ENCODE measurements around the gene AKAP8L.
"Not testable (repeated sequence)": the region's sequence is repeated elsewhere in the genome, so short reads cannot be mapped to it uniquely, and the experiment has no call there.

AKAP8L gene

GRCh38 chr19:15403151-15403531, 15.6 kb downstream of the AKAP8L start:
- no peak for ATAC-seq (replicated peaks)
- peaks cover 22 to 25% of the 10 kb centered on the region in 2 donors for H3K4me1 Mint-ChIP-seq (ENCODE audit: low read depth in 2 of 2)
- H3K36me3 Mint-ChIP-seq (ENCODE audit: insufficient read depth), result peaks cover 52% of the 10 kb centered on the region
- no peak overlapping the region for H3K4me3 Mint-ChIP-seq
- DNase-seq, result no peak
- peak overlapping the region in 1 of 2 donors; percentile 59 for H3K27ac Mint-ChIP-seq
- no peaks in the 10 kb centered on the region for H3K27me3 Mint-ChIP-seq
- H3K9me3 Mint-ChIP-seq, result no peaks in the 10 kb centered on the region

GRCh38 chr19:15402411-15403150, 16.2 kb downstream of the AKAP8L start:
- Mint-ChIP-seq H3K9me3 (no peaks in the 10 kb centered on the region), H3K27me3 (no peaks in the 10 kb centered on the region), H3K36me3 (ENCODE audit: insufficient read depth) (peaks cover 52% of the 10 kb centered on the region), H3K27ac (no peak overlapping the region), H3K4me3 (no peak overlapping the region), H3K4me1 (ENCODE audit: low read depth in 2 of 2) (peaks cover 22 to 25% of the 10 kb centered on the region in 2 donors)
- ATAC-seq (replicated peaks), result no peak
- DNase-seq, result no peak

- H3K27ac Mint-ChIP-seq, result peak overlapping the region in 1 of 2 donors; percentile 66
Measured at GRCh38 chr19:15401397-15401710, 17.4 kb downstream of the AKAP8L start.

GRCh38 chr19:15400521-15401396, 18.0 kb downstream of the AKAP8L start:
- DNase-seq (no peak), ATAC-seq (replicated peaks) (no peak)
- Mint-ChIP-seq H3K9me3 (no peaks in the 10 kb centered on the region), H3K36me3 (ENCODE audit: insufficient read depth) (peaks cover 62% of the 10 kb centered on the region), H3K4me3 (no peak overlapping the region), H3K4me1 (ENCODE audit: low read depth in 2 of 2) (peaks cover 19 to 29% of the 10 kb centered on the region in 2 donors), H3K27ac (peak overlapping the region; percentile 49 to 66), H3K27me3 (no peaks in the 10 kb centered on the region)

More at GRCh38 chr19:15401397-15401710, 17.4 kb downstream of the AKAP8L start:
- ATAC-seq (replicated peaks) (no peak), DNase-seq (no peak)
- no peaks in the 10 kb centered on the region for H3K27me3 Mint-ChIP-seq
- H3K9me3 Mint-ChIP-seq, result no peaks in the 10 kb centered on the region
- H3K4me3 Mint-ChIP-seq, result no peak overlapping the region
- peaks cover 23 to 29% of the 10 kb centered on the region in 2 donors for H3K4me1 Mint-ChIP-seq (ENCODE audit: low read depth in 2 of 2)
- peaks cover 60% of the 10 kb centered on the region for H3K36me3 Mint-ChIP-seq (ENCODE audit: insufficient read depth)

GRCh38 chr19:15399635-15400034, 19.2 kb downstream of the AKAP8L start:
- H3K27ac Mint-ChIP-seq, result no peak overlapping the region
- ATAC-seq (replicated peaks), result no peak
- peaks cover 61% of the 10 kb centered on the region for H3K36me3 Mint-ChIP-seq (ENCODE audit: insufficient read depth)

DNA sequence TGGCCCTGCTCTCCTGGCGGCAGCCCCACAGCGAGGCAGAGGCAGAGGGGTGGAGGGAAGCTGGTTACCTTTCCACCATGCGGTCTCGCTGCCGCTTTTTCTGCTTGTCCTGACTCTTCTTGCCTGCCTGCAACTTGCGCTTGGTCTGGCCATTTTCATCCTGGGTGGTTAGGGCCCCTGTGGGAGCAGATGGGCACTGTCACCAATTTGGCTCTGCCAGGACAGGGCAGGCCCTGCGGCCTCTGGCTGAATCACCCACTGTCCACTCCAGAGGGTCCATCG, 19.6 kb downstream of the AKAP8L start:
- DNase-seq (no peak), ATAC-seq (replicated peaks) (no peak)
- Mint-ChIP-seq H3K36me3 (ENCODE audit: insufficient read depth) (peaks cover 63% of the 10 kb centered on the region), H3K4me1 (ENCODE audit: low read depth in 2 of 2) (peaks cover 9 to 19% of the 10 kb centered on the region in 2 donors), H3K9me3 (no peaks in the 10 kb centered on the region), H3K27me3 (no peaks in the 10 kb centered on the region), H3K27ac (no peak overlapping the region), H3K4me3 (no peak overlapping the region)

More at GRCh38 chr19:15399635-15400034, 19.2 kb downstream of the AKAP8L start:
- H3K4me1 Mint-ChIP-seq (ENCODE audit: low read depth in 2 of 2), result peaks cover 14 to 22% of the 10 kb centered on the region in 2 donors
- H3K9me3 Mint-ChIP-seq, result no peaks in the 10 kb centered on the region
- H3K4me3 Mint-ChIP-seq, result no peak overlapping the region
- H3K27me3 Mint-ChIP-seq, result no peaks in the 10 kb centered on the region
- no peak for DNase-seq

GRCh38 chr19:15398501-15399233, 20.1 kb downstream of the AKAP8L start:
- Mint-ChIP-seq H3K36me3 (ENCODE audit: insufficient read depth) (peaks cover 66% of the 10 kb centered on the region), H3K4me1 (ENCODE audit: low read depth in 2 of 2) (peaks cover 8 to 19% of the 10 kb centered on the region in 2 donors), H3K27me3 (no peaks in the 10 kb centered on the region), H3K9me3 (no peaks in the 10 kb centered on the region), H3K4me3 (no peak overlapping the region), H3K27ac (no peak overlapping the region)
- no peak for ATAC-seq (replicated peaks)
- DNase-seq, result no peak

- Mint-ChIP-seq H3K4me1 (ENCODE audit: low read depth in 2 of 2) (peaks cover 3 to 16% of the 10 kb centered on the region in 2 donors), H3K4me3 (no peak overlapping the region), H3K36me3 (ENCODE audit: insufficient read depth) (peaks cover 73% of the 10 kb centered on the region), H3K27me3 (no peaks in the 10 kb centered on the region), H3K9me3 (no peaks in the 10 kb centered on the region), H3K27ac (peak overlapping the region in 1 of 2 donors; percentile 87)
- ATAC-seq (replicated peaks) (no peak), DNase-seq (no peak)
Measured at GRCh38 chr19:15397782-15398181, 21.0 kb downstream of the AKAP8L start.

GRCh38 chr19:15397236-15397635, 21.6 kb downstream of the AKAP8L start:
- ATAC-seq (replicated peaks), result no peak
- Mint-ChIP-seq H3K4me1 (ENCODE audit: low read depth in 2 of 2) (peaks cover 0 to 16% of the 10 kb centered on the region in 2 donors), H3K36me3 (ENCODE audit: insufficient read depth) (peaks cover 74% of the 10 kb centered on the region), H3K27ac (peak overlapping the region in 1 of 2 donors; percentile 87), H3K9me3 (no peaks in the 10 kb centered on the region), H3K27me3 (no peaks in the 10 kb centered on the region), H3K4me3 (no peak overlapping the region)
- DNase-seq, result no peak

- no peak overlapping the region for H3K4me3 Mint-ChIP-seq
- peak overlapping the region; percentile 78 to 87 for H3K27ac Mint-ChIP-seq
- peaks cover 78% of the 10 kb centered on the region for H3K36me3 Mint-ChIP-seq (ENCODE audit: insufficient read depth)
- DNase-seq (no peak), ATAC-seq (replicated peaks) (no peak)
- H3K9me3 Mint-ChIP-seq, result no peaks in the 10 kb centered on the region
- no peaks in the 10 kb centered on the region for H3K27me3 Mint-ChIP-seq
- H3K4me1 Mint-ChIP-seq (ENCODE audit: low read depth in 2 of 2), result peaks cover 0 to 16% of the 10 kb centered on the region in 2 donors
Measured at GRCh38 chr19:15396436-15396835, 22.4 kb downstream of the AKAP8L start.

DNA sequence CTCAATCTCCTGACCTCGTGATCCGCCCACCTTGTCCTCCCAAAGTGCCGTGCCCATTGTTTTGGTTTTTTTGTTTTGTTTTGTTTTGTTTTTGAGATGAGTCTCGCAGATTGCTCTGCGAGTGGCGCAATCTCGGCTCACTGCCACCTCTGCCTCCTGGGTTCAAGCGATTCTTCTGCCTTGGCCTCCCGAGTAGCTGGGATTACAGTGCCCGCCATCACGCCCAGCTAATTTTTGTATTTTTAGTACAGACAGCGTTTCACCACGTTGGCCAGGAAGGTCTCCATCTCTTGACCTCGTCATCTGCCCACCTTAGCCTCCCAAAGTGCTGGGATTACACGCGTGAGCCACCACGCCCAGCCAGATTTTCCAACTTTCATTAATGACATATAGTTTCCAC, 23.5 kb downstream of the AKAP8L start:
- H3K4me1 Mint-ChIP-seq (ENCODE audit: low read depth in 2 of 2), result peaks cover 2 to 24% of the 10 kb centered on the region in 2 donors
- not testable (repeated sequence) for DNase-seq; H3K4me3 Mint-ChIP-seq; H3K27me3 Mint-ChIP-seq; H3K9me3 Mint-ChIP-seq; ATAC-seq (replicated peaks); H3K27ac Mint-ChIP-seq
- H3K36me3 Mint-ChIP-seq (ENCODE audit: insufficient read depth), result peaks cover 77% of the 10 kb centered on the region

DNA sequence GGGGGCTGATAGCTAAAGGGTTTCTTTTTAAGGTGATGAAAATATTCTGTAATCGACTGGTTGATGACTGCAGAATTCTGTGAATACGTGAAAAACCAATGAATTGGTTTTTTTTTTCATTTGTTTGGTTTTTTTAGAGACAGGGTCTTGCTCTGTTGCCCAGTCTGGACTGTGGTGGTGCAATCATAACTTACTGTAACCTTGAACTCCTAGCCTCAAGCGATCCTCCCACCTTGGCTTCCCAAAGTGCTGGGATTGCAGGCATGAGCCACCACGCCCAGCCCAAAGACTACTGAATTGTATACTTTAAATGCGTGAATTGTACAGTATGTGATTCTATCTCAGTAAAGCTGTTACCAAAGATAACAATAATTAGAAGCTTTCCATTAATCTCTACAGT, 24.4 kb downstream of the AKAP8L start:
- Mint-ChIP-seq H3K9me3 (no peaks in the 10 kb centered on the region), H3K36me3 (ENCODE audit: insufficient read depth) (peaks cover 76% of the 10 kb centered on the region), H3K4me1 (ENCODE audit: low read depth in 2 of 2) (peaks cover 2 to 27% of the 10 kb centered on the region in 2 donors), H3K4me3 (no peak overlapping the region), H3K27me3 (no peaks in the 10 kb centered on the region), H3K27ac (peak overlapping the region in 1 of 2 donors; percentile 9)
- ATAC-seq (replicated peaks) (no peak), DNase-seq (no peak)

- no peaks in the 10 kb centered on the region for H3K27me3 Mint-ChIP-seq
- peak overlapping the region in 1 of 2 donors; percentile 9 for H3K27ac Mint-ChIP-seq
- no peaks in the 10 kb centered on the region for H3K9me3 Mint-ChIP-seq
- no peak overlapping the region for H3K4me3 Mint-ChIP-seq
- H3K36me3 Mint-ChIP-seq (ENCODE audit: insufficient read depth), result peaks cover 75% of the 10 kb centered on the region
- no peak for DNase-seq
- H3K4me1 Mint-ChIP-seq (ENCODE audit: low read depth in 2 of 2), result peaks cover 2 to 31% of the 10 kb centered on the region in 2 donors
- no peak for ATAC-seq (replicated peaks)
Measured at GRCh38 chr19:15393963-15394362, 24.8 kb downstream of the AKAP8L start.

All from effector memory CD8-positive, alpha-beta T cell (primary cell).